Measurements from ENCODE around the gene FAM13A.

FAM13A gene

GRCh38 chr4:88969746-88970145 is 87.2 kb downstream of the FAM13A start:
- H3K27ac ChIP-seq (ENCODE audit: low read depth, low read length), result no peak overlapping the region
- no peaks in the 10 kb centered on the region for H4K20me1 ChIP-seq (ENCODE audit: control insufficient read depth, insufficient read depth, low read depth, low read length)
- H3F3A ChIP-seq (ENCODE audit: control insufficient read depth, insufficient read depth), result no peaks in the 10 kb centered on the region
- no peaks in the 10 kb centered on the region for H3K9me3 ChIP-seq (ENCODE audit: control insufficient read depth, insufficient read depth, low read length)
- H3K9me2 ChIP-seq (replicated peaks; ENCODE audit: control insufficient read depth, low read length), result no peaks in the 10 kb centered on the region
- no peaks in the 10 kb centered on the region for H3K27me3 ChIP-seq (ENCODE audit: control insufficient read depth, low read length)
- no peaks in the 10 kb centered on the region for H3K79me2 ChIP-seq (ENCODE audit: control insufficient read depth, low read length)
- H3K4me2 ChIP-seq (ENCODE audit: low read length), result no peak overlapping the region
- TF ChIP-seq EZH2phosphoT487 (IDR thresholded peaks at IDR 0.05; ENCODE audit: borderline replicate concordance, low read length) (no peak), CTCF (IDR thresholded peaks at IDR 0.05; ENCODE audit: low read depth, low read length, poor library complexity, severe bottlenecking) (no peak)
- no peaks in the 10 kb centered on the region for H3K4me1 ChIP-seq (ENCODE audit: control insufficient read depth, low read length)
- no peaks in the 10 kb centered on the region for H3K36me3 ChIP-seq (ENCODE audit: control insufficient read depth, low read length)
- no peak overlapping the region for H3K4me3 ChIP-seq (ENCODE audit: low read length)

- Histone ChIP-seq H3F3A (ENCODE audit: control insufficient read depth, insufficient read depth) (no peaks in the 10 kb centered on the region), H3K4me3 (ENCODE audit: low read length) (no peak overlapping the region), H3K27ac (ENCODE audit: low read depth, low read length) (no peak overlapping the region), H3K9me3 (ENCODE audit: control insufficient read depth, insufficient read depth, low read length) (no peaks in the 10 kb centered on the region), H3K36me3 (ENCODE audit: control insufficient read depth, low read length) (no peaks in the 10 kb centered on the region), H3K27me3 (ENCODE audit: control insufficient read depth, low read length) (no peaks in the 10 kb centered on the region), H3K9me2 (replicated peaks; ENCODE audit: control insufficient read depth, low read length) (no peaks in the 10 kb centered on the region), H3K4me2 (ENCODE audit: low read length) (no peak overlapping the region), H3K4me1 (ENCODE audit: control insufficient read depth, low read length) (no peaks in the 10 kb centered on the region), H4K20me1 (ENCODE audit: control insufficient read depth, insufficient read depth, low read depth, low read length) (no peaks in the 10 kb centered on the region), H3K79me2 (ENCODE audit: control insufficient read depth, low read length) (no peaks in the 10 kb centered on the region)
- TF ChIP-seq CTCF (IDR thresholded peaks at IDR 0.05; ENCODE audit: low read depth, low read length, poor library complexity, severe bottlenecking), result no peak
- no peak for TF ChIP-seq EZH2phosphoT487 (IDR thresholded peaks at IDR 0.05; ENCODE audit: borderline replicate concordance, low read length)
These were observed 87.7 kb downstream of the FAM13A start for GRCh38 chr4:88969271-88969670.

GRCh38 chr4:88967883-88968331 is 89.1 kb downstream of the FAM13A start:
- Histone ChIP-seq H3K9me3 (ENCODE audit: control insufficient read depth, insufficient read depth, low read length) (no peaks in the 10 kb centered on the region), H3K79me2 (ENCODE audit: control insufficient read depth, low read length) (no peaks in the 10 kb centered on the region), H4K20me1 (ENCODE audit: control insufficient read depth, insufficient read depth, low read depth, low read length) (no peaks in the 10 kb centered on the region), H3K36me3 (ENCODE audit: control insufficient read depth, low read length) (no peaks in the 10 kb centered on the region), H3K4me3 (ENCODE audit: low read length) (no peak overlapping the region), H3K4me1 (ENCODE audit: control insufficient read depth, low read length) (no peaks in the 10 kb centered on the region), H3K27me3 (ENCODE audit: control insufficient read depth, low read length) (no peaks in the 10 kb centered on the region), H3K27ac (ENCODE audit: low read depth, low read length) (no peak overlapping the region), H3K4me2 (ENCODE audit: low read length) (no peak overlapping the region), H3F3A (ENCODE audit: control insufficient read depth, insufficient read depth) (no peaks in the 10 kb centered on the region), H3K9me2 (replicated peaks; ENCODE audit: control insufficient read depth, low read length) (no peaks in the 10 kb centered on the region)
- TF ChIP-seq EZH2phosphoT487 (IDR thresholded peaks at IDR 0.05; ENCODE audit: borderline replicate concordance, low read length), result no peak
- no peak for TF ChIP-seq CTCF (IDR thresholded peaks at IDR 0.05; ENCODE audit: low read depth, low read length, poor library complexity, severe bottlenecking)

- no peak for TF ChIP-seq EZH2phosphoT487 (IDR thresholded peaks at IDR 0.05; ENCODE audit: borderline replicate concordance, low read length)
- no peak for TF ChIP-seq CTCF (IDR thresholded peaks at IDR 0.05; ENCODE audit: low read depth, low read length, poor library complexity, severe bottlenecking)
- no peaks in the 10 kb centered on the region for H3K9me3 ChIP-seq (ENCODE audit: control insufficient read depth, insufficient read depth, low read length)
- H3K27ac ChIP-seq (ENCODE audit: low read depth, low read length), result no peak overlapping the region
- no peaks in the 10 kb centered on the region for H3K79me2 ChIP-seq (ENCODE audit: control insufficient read depth, low read length)
- no peaks in the 10 kb centered on the region for H3K4me1 ChIP-seq (ENCODE audit: control insufficient read depth, low read length)
- no peaks in the 10 kb centered on the region for H4K20me1 ChIP-seq (ENCODE audit: control insufficient read depth, insufficient read depth, low read depth, low read length)
- H3K9me2 ChIP-seq (replicated peaks; ENCODE audit: control insufficient read depth, low read length), result no peaks in the 10 kb centered on the region
- H3K4me2 ChIP-seq (ENCODE audit: low read length), result no peak overlapping the region
- H3F3A ChIP-seq (ENCODE audit: control insufficient read depth, insufficient read depth), result no peaks in the 10 kb centered on the region
- no peaks in the 10 kb centered on the region for H3K27me3 ChIP-seq (ENCODE audit: control insufficient read depth, low read length)
- no peaks in the 10 kb centered on the region for H3K36me3 ChIP-seq (ENCODE audit: control insufficient read depth, low read length)
- no peak overlapping the region for H3K4me3 ChIP-seq (ENCODE audit: low read length)
These were observed 91.9 kb downstream of the FAM13A start for GRCh38 chr4:88965053-88965452.

All from DOHH2 (cell line).